ENCODE data around the gene RSL1D1.
"Not testable (repeated sequence)": the region's sequence is repeated elsewhere in the genome, so short reads cannot be mapped to it uniquely, and the experiment has no call there.

RSL1D1 gene

DNA sequence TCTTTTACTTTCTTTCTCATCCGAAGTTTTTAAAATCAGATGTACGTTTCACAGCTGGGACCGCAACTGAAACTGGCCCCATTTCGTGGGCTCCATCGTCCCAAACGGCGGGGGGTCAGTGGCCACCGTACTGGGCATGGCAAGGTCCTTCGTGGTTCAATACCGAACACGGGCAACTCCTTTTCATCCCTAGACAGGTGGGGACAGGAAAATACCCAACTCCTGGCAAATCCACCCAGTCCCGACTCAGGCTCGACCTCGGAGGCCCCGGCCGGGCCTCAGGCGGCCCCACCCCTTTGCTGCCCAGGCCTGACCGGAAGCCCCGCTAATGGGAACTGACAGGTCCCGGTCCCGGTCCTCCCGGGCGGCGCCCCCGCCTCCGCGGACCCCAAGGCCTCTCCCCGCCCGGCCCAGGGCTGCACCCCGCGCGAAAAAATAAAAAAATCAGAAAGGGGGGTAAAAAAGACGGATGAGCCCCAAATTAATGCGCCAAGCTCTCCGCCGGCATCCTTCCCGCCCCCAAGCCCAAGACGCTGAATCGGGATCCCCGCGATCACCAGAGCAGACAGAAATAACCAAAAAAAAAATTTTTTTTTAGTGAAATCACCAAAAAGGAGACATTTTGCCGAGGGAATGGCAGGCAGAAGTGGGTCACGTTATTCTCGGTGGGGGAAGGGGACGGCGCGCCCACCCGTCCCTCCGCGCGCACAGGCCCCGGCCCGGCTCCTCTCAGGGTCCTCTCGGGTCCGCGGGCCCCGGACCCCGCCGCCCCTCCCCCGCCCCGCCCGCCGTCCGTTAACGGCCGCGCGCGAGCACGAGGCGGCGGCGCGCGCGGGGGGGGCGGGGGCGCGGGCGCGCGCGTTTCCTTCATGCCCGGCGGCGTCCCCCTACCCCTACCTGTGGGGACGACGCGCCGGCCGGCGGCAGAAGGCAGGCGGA, 54.8 kb downstream of the RSL1D1 start:
- H3K27ac ChIP-seq (ENCODE audit: low read depth, low read length): peak overlapping the region; percentile 82
- H3K9ac ChIP-seq (ENCODE audit: low read depth, low read length): peak overlapping the region; percentile 72
- no peaks in the 10 kb centered on the region for H3K27me3 ChIP-seq (ENCODE audit: control insufficient read depth, insufficient read depth, low read length)
- peaks cover 9% of the 10 kb centered on the region; the same call in 1 of the 2 replicates for H3K4me1 ChIP-seq (ENCODE audit: control insufficient read depth, insufficient read depth, low read length)
- peak overlapping the region; percentile 91 for H3K4me3 ChIP-seq (ENCODE audit: low read depth, low read length)
- no peaks in the 10 kb centered on the region for H3K9me3 ChIP-seq (ENCODE audit: control insufficient read depth, insufficient read depth, low read length)
- H3K36me3 ChIP-seq (ENCODE audit: control insufficient read depth, insufficient read depth, low read length): peaks cover 15% of the 10 kb centered on the region

DNA sequence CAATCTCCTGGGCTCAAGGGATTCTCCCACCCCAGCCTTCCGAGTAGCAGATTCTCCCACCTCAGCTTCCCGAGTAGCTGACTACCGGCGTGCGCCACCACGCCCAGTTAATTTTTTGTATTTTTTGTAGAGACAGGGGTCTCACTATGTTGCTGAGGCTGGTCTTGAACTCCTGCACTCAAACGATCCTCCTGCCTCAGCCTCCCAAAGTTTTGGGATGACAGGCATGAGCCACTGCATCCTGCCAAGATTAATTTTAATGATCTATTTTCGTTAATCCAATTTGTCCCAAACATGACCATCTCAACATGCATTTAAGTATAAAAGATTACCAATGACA, 55.5 kb downstream of the RSL1D1 start:
- no peak overlapping the region for H3K9ac ChIP-seq (ENCODE audit: low read depth, low read length)
- H3K9me3 ChIP-seq (ENCODE audit: control insufficient read depth, insufficient read depth, low read length): no peaks in the 10 kb centered on the region
- peaks cover 15% of the 10 kb centered on the region for H3K36me3 ChIP-seq (ENCODE audit: control insufficient read depth, insufficient read depth, low read length)
- H3K27ac ChIP-seq (ENCODE audit: low read depth, low read length): peak overlapping the region; percentile 82
- no peaks in the 10 kb centered on the region for H3K27me3 ChIP-seq (ENCODE audit: control insufficient read depth, insufficient read depth, low read length)
- H3K4me3 ChIP-seq (ENCODE audit: low read depth, low read length): peak overlapping the region; percentile 91
- H3K4me1 ChIP-seq (ENCODE audit: control insufficient read depth, insufficient read depth, low read length): peaks cover 9% of the 10 kb centered on the region; the same call in 1 of the 2 replicates

DNA sequence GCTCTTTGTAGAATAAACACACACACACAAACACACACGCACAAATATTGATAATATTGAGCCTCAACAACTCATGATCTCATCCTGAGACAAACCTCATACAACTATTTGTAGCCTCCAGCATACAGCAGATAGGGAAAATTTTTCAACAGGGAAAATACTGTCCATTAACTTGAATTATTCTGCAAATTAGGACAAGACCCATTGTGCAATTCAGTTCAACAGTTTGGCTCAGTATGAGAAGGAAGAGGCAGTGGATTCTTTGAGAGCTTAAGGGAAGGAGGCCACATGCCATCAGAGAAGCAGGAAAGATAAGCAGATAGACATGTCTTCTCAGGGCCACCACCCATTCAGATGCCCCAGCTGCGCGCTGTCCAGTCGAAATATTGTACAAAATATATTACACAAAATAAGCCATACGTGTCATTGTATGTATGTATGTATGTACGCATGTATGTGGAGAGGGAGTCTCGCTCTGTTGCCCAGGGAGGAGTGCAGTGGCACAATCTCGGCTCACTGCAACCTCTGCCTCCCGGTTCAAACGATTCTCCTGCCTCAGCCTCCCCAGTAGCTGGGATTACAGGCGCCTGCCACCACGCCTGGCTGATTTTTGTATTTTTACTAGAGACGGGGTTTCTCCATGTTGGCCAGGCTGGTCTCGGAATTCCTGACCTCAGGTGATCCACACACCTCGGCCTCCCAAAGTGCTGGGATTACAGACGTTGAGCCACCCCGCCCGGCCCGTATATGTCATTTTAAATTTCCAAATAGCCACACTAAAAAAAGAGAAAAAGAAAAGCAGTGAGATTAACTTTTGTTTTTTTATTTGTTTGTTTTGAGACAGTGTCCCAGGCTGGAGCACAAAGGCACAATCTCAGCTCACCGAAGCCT, 56.1 kb downstream of the RSL1D1 start:
- H3K4me1 ChIP-seq (ENCODE audit: control insufficient read depth, insufficient read depth, low read length): peaks cover 9% of the 10 kb centered on the region; the same call in 1 of the 2 replicates
- H3K27ac ChIP-seq (ENCODE audit: low read depth, low read length): no peak overlapping the region
- H3K9ac ChIP-seq (ENCODE audit: low read depth, low read length): no peak overlapping the region
- no peaks in the 10 kb centered on the region for H3K27me3 ChIP-seq (ENCODE audit: control insufficient read depth, insufficient read depth, low read length)
- H3K4me3 ChIP-seq (ENCODE audit: low read depth, low read length): peak overlapping the region; percentile 91; the same call in 1 of the 2 replicates
- peaks cover 16% of the 10 kb centered on the region for H3K36me3 ChIP-seq (ENCODE audit: control insufficient read depth, insufficient read depth, low read length)
- no peaks in the 10 kb centered on the region for H3K9me3 ChIP-seq (ENCODE audit: control insufficient read depth, insufficient read depth, low read length)

DNA sequence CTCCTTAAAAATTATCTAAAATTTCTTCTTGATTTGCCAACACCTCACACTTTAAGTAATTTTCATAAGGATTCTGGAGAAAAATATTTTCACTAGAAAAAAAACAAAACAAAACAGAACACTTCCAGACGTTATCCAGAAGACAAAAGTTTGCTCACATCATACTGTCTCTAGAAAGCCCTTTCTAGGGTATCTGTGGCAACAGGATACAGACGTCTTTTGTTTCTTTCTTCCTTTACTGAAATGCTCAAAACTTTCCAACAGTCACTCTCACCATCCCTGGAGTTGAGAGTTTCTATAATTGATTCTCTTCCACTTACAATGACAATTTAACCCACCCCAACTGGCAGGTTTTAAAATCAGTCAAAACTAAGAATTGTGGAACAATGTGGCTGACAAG, 56.9 kb downstream of the RSL1D1 start:
- H3K4me3 ChIP-seq (ENCODE audit: low read depth, low read length): no peak overlapping the region
- H3K4me1 ChIP-seq (ENCODE audit: control insufficient read depth, insufficient read depth, low read length): peaks cover 9% of the 10 kb centered on the region; the same call in 1 of the 2 replicates
- no peak overlapping the region for H3K9ac ChIP-seq (ENCODE audit: low read depth, low read length)
- H3K27me3 ChIP-seq (ENCODE audit: control insufficient read depth, insufficient read depth, low read length): no peaks in the 10 kb centered on the region
- peaks cover 20% of the 10 kb centered on the region for H3K36me3 ChIP-seq (ENCODE audit: control insufficient read depth, insufficient read depth, low read length)
- H3K9me3 ChIP-seq (ENCODE audit: control insufficient read depth, insufficient read depth, low read length): no peaks in the 10 kb centered on the region
- no peak overlapping the region for H3K27ac ChIP-seq (ENCODE audit: low read depth, low read length)

DNA sequence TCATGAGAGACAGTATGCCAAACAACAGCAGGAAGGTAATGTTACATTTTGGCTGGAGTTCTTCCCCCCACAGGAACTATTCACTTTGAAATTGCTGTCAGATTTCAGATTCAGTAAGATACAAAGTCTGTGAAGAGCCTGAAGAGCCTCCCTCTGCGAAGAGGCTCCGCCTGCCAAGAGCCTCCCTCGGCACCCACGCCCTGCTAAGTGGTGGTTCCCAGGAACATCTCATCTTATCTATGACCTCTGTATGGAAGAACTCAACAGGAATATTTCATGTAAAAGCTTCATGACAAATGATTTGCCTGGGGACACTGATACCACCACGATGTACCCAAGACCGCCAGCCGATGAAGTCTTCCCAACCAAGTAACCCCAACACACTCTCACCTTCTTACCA, 57.5 kb downstream of the RSL1D1 start:
- Histone ChIP-seq H3K4me1 (ENCODE audit: control insufficient read depth, insufficient read depth, low read length) (peaks cover 8% of the 10 kb centered on the region; the same call in 1 of the 2 replicates), H3K4me3 (ENCODE audit: low read depth, low read length) (no peak overlapping the region), H3K9ac (ENCODE audit: low read depth, low read length) (no peak overlapping the region), H3K27me3 (ENCODE audit: control insufficient read depth, insufficient read depth, low read length) (no peaks in the 10 kb centered on the region), H3K36me3 (ENCODE audit: control insufficient read depth, insufficient read depth, low read length) (peaks cover 20% of the 10 kb centered on the region), H3K9me3 (ENCODE audit: control insufficient read depth, insufficient read depth, low read length) (no peaks in the 10 kb centered on the region), H3K27ac (ENCODE audit: low read depth, low read length) (no peak overlapping the region)

DNA sequence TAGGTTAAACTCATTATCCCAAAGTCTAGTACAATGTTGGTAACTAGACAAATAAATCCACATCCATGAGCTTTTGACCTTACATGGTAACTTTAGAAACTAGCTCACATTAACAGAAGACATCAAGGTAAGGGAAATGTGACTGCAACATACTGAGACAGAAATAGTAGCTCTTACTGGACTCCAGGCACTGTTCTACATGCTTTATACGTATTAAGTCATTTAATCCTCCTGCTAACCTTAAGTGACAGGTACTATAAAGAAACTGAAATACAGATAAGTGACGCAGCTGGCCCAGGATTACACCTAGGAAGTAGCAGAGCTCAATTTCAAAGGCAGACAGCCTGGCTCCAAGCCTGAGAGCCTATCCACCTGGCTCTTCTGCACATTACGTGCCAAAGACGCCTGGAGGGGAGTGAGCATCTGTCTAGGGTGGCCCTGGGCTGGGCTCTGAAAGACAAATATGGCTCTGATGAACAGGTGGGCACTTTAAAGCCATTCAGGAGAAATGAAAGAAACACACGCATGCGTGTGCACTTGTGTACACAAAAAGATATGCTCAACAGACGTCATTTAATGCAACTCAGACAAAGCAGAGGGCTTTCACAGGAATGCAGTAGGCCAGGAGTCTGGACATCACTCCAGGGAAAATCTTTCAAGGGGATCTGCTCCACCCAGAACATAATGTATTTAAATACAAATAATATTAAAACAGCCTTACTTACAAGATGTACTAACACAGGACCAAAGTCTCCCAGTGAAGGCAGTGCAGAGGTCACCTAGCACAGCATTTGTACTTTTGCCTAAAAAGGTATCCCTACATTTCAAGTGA, 58.7 kb downstream of the RSL1D1 start:
- Histone ChIP-seq H3K27ac (ENCODE audit: low read depth, low read length) (no peak overlapping the region), H3K36me3 (ENCODE audit: control insufficient read depth, insufficient read depth, low read length) (peaks cover 20% of the 10 kb centered on the region), H3K4me3 (ENCODE audit: low read depth, low read length) (no peak overlapping the region), H3K27me3 (ENCODE audit: control insufficient read depth, insufficient read depth, low read length) (no peaks in the 10 kb centered on the region), H3K9ac (ENCODE audit: low read depth, low read length) (no peak overlapping the region), H3K9me3 (ENCODE audit: control insufficient read depth, insufficient read depth, low read length) (no peaks in the 10 kb centered on the region), H3K4me1 (ENCODE audit: control insufficient read depth, insufficient read depth, low read length) (no peaks in the 10 kb centered on the region)

DNA sequence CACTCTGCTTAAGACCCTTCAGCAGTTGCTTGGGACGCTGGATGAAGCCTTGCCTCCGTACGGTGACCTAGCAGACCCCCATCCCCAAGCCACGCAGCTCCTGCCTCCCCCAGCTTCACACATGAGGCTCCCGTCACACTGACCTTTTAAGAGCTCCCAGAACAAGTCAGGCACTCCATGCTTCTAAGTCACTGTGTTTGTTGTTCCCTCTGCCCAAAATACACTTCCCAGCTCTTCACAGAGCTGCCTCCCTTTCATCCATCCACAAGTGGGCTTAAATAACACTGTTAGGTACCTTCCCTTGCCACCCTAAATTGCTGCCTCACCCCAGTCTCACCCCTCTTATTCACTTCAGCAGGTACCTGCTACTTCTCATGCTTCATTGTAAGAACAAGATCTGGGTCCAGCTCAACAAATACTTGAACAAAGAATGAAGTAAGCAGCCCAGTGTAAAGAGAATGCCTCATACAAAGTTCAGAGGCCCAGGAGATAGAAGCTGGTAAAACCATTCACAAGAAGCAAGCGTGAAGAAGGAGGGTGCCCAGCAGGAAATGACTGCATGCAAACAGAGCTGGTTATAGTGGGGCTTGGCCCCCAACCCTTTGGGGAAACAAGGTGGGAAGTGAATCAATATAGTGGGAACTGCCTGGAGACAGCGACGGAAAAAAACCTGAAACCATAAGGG, 60.1 kb downstream of the RSL1D1 start:
- H3K9ac ChIP-seq (ENCODE audit: low read depth, low read length): peak overlapping the region; percentile 18; the same call in 1 of the 2 replicates
- no peaks in the 10 kb centered on the region for H3K9me3 ChIP-seq (ENCODE audit: control insufficient read depth, insufficient read depth, low read length)
- no peak overlapping the region for H3K4me3 ChIP-seq (ENCODE audit: low read depth, low read length)
- peaks cover 20% of the 10 kb centered on the region for H3K36me3 ChIP-seq (ENCODE audit: control insufficient read depth, insufficient read depth, low read length)
- H3K27me3 ChIP-seq (ENCODE audit: control insufficient read depth, insufficient read depth, low read length): no peaks in the 10 kb centered on the region
- no peaks in the 10 kb centered on the region for H3K4me1 ChIP-seq (ENCODE audit: control insufficient read depth, insufficient read depth, low read length)
- peak overlapping the region; percentile 59 for H3K27ac ChIP-seq (ENCODE audit: low read depth, low read length)

DNA sequence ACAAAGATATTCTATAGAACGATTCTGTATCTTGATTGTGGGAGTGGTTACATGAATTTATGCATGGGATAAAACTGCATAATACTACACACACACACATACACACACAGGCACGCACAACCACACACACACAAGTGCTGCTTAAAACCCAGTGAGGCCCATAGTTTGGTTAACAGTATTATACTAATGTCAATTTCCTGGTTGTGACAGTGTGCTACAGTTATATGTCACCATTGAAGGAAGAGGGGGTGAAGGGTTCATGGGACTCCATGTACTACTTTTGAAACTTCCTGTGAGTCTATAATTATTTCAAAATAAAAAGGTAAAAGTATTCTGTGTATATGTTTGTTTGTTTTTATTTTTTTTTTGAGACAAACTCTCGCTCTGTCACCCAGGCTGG, 62.4 kb downstream of the RSL1D1 start:
- Histone ChIP-seq H3K36me3 (ENCODE audit: control insufficient read depth, insufficient read depth, low read length) (peaks cover 11% of the 10 kb centered on the region), H3K4me3 (ENCODE audit: low read depth, low read length) (no peak overlapping the region), H3K9me3 (ENCODE audit: control insufficient read depth, insufficient read depth, low read length) (no peaks in the 10 kb centered on the region), H3K9ac (ENCODE audit: low read depth, low read length) (no peak overlapping the region), H3K27me3 (ENCODE audit: control insufficient read depth, insufficient read depth, low read length) (no peaks in the 10 kb centered on the region), H3K4me1 (ENCODE audit: control insufficient read depth, insufficient read depth, low read length) (no peaks in the 10 kb centered on the region), H3K27ac (ENCODE audit: low read depth, low read length) (no peak overlapping the region)

DNA sequence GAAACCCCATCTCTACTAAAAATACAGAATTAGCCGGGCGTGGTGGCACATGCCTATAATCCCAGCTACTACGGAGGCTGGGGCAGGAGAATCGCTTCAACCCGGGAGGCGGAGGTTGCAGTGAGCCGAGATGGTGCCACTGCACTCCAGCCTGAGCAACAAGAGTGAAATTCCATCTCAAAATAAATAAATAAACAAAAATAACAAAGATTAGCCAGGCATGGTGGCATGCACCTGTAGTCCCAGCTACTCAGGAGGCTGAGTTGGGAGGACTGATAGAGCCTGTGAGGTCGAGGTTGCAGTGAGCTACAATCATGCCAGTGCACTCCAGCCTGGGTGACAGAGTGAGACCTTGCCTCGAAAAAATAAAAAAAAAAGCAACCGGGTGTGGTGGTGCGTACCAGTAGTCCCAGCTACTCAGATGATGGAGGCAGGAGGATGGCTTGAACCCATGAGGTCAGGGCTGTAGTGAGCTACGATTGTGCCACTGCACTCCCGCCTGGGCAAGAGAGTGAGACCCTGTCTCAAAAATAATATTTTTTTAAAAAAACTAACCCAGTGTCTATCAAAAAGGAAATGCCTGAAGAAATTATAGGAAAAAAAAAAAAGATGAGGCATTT, 66.3 kb downstream of the RSL1D1 start:
- not testable (repeated sequence) for H3K36me3 ChIP-seq (ENCODE audit: control insufficient read depth, insufficient read depth, low read length); H3K9ac ChIP-seq (ENCODE audit: low read depth, low read length); H3K4me3 ChIP-seq (ENCODE audit: low read depth, low read length); H3K4me1 ChIP-seq (ENCODE audit: control insufficient read depth, insufficient read depth, low read length); H3K27me3 ChIP-seq (ENCODE audit: control insufficient read depth, insufficient read depth, low read length); H3K9me3 ChIP-seq (ENCODE audit: control insufficient read depth, insufficient read depth, low read length); H3K27ac ChIP-seq (ENCODE audit: low read depth, low read length)

DNA sequence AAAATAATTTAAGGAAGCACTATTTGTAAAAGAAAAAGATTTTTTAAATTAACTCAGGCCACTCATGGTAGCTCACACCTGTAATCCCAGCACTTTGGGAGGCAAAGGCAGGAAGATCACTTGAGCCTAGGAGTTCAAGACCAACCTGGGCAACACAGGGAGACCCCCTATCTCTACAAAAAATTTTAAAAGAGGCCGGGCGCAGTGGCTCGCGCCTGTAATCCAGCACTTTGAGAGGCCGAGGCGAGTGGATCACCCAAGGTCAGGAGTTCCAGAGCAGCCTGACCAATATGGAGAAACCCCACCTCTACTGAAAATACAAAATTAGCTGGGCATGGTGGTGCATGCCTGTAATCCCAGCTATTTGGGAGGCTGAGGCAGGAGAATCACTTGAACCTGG, 67.0 kb downstream of the RSL1D1 start:
- H3K9me3 ChIP-seq (ENCODE audit: control insufficient read depth, insufficient read depth, low read length); H3K4me3 ChIP-seq (ENCODE audit: low read depth, low read length); H3K9ac ChIP-seq (ENCODE audit: low read depth, low read length); H3K4me1 ChIP-seq (ENCODE audit: control insufficient read depth, insufficient read depth, low read length); H3K27me3 ChIP-seq (ENCODE audit: control insufficient read depth, insufficient read depth, low read length); H3K27ac ChIP-seq (ENCODE audit: low read depth, low read length): not testable (repeated sequence)
- H3K36me3 ChIP-seq (ENCODE audit: control insufficient read depth, insufficient read depth, low read length): peaks cover 11% of the 10 kb centered on the region
